GM15510 (cell line): ENCODE results near the gene KRTAP10-6.
"Not testable (repeated sequence)": the region's sequence is repeated elsewhere in the genome, so short reads cannot be mapped to it uniquely, and the experiment has no call there.

Experiments used
- POLR2A ChIP-seq: IDR thresholded peaks from 3 replicates; pipeline ENCODE4 v1.6.1; 2011; ENCODE audit warnings: borderline replicate concordance; ENCODE audit not compliant: insufficient read length; ENCODE audit errors: extremely low read depth

KRTAP10-6 gene

GRCh38 chr21:44583089-44583799 lies 9.1 kb downstream of the KRTAP10-6 start:
- TF ChIP-seq POLR2A, result no peak

- no peak for TF ChIP-seq POLR2A
These were observed 10.2 kb downstream of the KRTAP10-6 start for GRCh38 chr21:44582055-44582454.

DNA sequence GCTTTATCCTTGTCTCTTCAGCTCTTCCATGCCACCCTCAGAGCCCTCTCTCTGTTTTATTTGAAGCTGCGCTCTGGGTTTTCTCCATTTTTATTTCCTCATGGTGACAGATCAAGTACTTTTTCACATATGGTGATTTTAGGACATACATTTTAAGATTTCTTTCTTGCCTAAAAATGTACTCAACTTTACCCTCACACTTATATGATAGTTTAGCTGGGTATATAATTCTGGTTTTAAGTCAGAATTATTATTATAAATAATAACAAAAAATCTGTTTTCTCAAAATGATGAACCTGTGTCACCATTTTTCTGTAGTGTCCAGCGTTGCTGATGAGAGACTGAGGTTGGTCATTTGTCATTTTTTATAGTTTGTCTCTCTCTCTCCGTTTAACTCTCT lies 11.1 kb downstream of the KRTAP10-6 start:
- TF ChIP-seq POLR2A, result no peak

- not testable (repeated sequence) for TF ChIP-seq POLR2A
These were observed 12.0 kb downstream of the KRTAP10-6 start, which contains the start of gene KRTAP10-5 for GRCh38 chr21:44580231-44580821. Gene KRTAP10-5 (minus strand): TSS chr21:44580604. CDS start chr21:44580578, 26 bp downstream.

DNA sequence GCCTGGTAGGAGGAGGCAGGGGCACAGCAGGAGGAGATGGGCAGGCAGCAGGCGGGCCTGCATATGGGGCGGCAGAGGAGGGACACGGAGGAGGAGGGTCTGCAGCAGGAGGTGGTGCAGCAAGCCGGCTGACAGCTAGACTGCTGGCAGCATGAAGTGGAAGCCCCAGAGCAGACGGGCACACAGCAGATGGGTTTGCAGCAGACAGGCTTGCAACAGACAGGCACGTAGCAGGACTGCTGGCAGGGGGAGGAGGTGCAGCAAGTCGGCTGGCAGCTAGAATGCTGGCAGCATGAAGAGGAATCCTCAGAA lies 12.5 kb downstream of the KRTAP10-6 start:
- no peak for TF ChIP-seq POLR2A

GRCh38 chr21:44579056-44579832 lies 13.1 kb downstream of the KRTAP10-6 start:
- TF ChIP-seq POLR2A, result no peak

GRCh38 chr21:44578371-44579055 lies 13.8 kb downstream of the KRTAP10-6 start:
- no peak for TF ChIP-seq POLR2A

GRCh38 chr21:44576025-44576420 lies 16.3 kb downstream of the KRTAP10-6 start:
- TF ChIP-seq POLR2A, result no peak

- TF ChIP-seq POLR2A, result no peak
These were observed 16.8 kb downstream of the KRTAP10-6 start for GRCh38 chr21:44575307-44576024.

DNA sequence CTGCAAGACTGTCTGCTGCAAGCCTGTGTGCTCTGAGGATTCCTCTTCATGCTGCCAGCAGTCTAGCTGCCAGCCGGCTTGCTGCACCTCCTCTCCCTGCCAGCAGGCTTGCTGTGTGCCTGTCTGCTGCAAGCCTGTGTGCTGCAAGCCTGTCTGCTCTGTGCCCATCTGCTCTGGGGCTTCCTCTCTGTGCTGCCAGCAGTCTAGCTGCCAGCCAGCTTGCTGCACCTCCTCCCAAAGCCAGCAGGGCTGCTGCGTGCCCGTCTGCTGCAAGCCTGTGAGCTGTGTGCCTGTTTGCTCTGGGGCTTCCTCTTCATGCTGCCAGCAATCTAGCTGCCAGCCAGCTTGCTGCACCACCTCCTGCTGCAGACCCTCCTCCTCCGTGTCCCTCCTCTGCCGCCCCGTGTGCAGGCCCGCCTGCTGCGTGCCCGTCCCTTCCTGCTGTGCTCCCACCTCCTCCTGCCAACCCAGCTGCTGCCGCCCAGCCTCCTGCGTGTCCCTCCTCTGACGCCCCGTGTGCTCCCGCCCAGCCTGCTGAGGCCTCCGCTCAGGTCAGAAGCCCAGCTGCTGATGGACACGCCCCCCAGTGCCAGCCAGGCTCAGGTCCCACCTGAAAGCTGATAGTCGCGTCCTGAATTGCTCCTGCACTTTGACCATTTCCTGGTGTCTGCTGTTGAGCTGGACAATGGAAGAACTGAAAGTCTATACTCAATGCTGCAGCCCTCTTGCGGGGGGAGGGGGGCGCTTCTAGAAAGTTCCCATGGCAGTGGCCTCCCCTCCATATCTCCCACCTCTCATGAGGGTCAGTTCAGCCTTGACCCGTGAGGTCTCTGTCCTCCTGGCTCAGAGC lies 17.6 kb downstream of the KRTAP10-6 start:
- no peak for TF ChIP-seq POLR2A

- not testable (repeated sequence) for TF ChIP-seq POLR2A
These were observed 18.5 kb downstream of the KRTAP10-6 start, which contains the start of gene KRTAP10-4 for GRCh38 chr21:44573630-44574456. Gene KRTAP10-4 (plus strand): TSS chr21:44573729. CDS start chr21:44573759, 30 bp downstream.

- no peak for TF ChIP-seq POLR2A
These were observed 19.2 kb downstream of the KRTAP10-6 start for GRCh38 chr21:44572959-44573583.
